ENCODE measurements around the gene ZNF417. TPM values are rescaled to one million over a fixed set of nuclear protein-coding genes. Genes with fewer than 3 reads are reported as not detected.
A peak's percentile ranks its signal among the peaks of the same experiment; 100 is the strongest.

The ZNF417 gene
- total and polyA plus RNA-seq, 9 of the 15 experiments (the other 6 are each of a cell fraction or from before 2014, with no cell fraction given), result 0.35 to 7.2 (median 3.2) TPM

- no peak overlapping the region for H3K9ac ChIP-seq (ENCODE audit: insufficient read depth in 1 of 2, low read depth in 2 of 2, low read length in 2 of 2)
- TF ChIP-seq MAX (CRISPR knock-in tag; IDR thresholded peaks at IDR 0.05), result no peak
- TF ChIP-seq ZNF780A (CRISPR knock-in tag; IDR thresholded peaks at IDR 0.05), result no peak
- no peak for TF ChIP-seq HMGXB4 (CRISPR knock-in tag; IDR thresholded peaks at IDR 0.05)
- TF ChIP-seq MEF2A (IDR thresholded peaks at IDR 0.05; ENCODE audit: control insufficient read depth, low read depth, low read length), result no peak
- no peak for TF ChIP-seq ETV1 (tag; conservative IDR thresholded peaks at IDR 0.05; ENCODE audit: low read depth)
- TF ChIP-seq, protein P1, sequence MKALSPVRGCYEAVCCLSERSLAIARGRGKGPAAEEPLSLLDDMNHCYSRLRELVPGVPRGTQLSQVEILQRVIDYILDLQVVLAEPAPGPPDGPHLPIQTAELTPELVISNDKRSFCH (CRISPR knock-in tag; IDR thresholded peaks at IDR 0.05), result no peak
- TF ChIP-seq, protein P1 (tag; IDR thresholded peaks at IDR 0.05), result no peak
- TF ChIP-seq ZNF75A (CRISPR knock-in tag; IDR thresholded peaks at IDR 0.05), result peak; percentile 87
- peak; percentile 40; the same call in 1 of the 2 replicates for TF ChIP-seq SOX6 (IDR thresholded peaks at IDR 0.05)
- TF ChIP-seq SREBF1 (IDR thresholded peaks at IDR 0.05; ENCODE audit: borderline replicate concordance, low read depth, low read length), result no peak
- intact Hi-C loops (cut with micrococcal nuclease) (no loop called here), in situ Hi-C loops (cut with MboI) (no loop called here)
- CTCF ChIA-PET (ENCODE audit: low intra/inter-chr PET ratio), result no interaction called here
- no peak overlapping the region for H3K4me3 ChIP-seq
- ATAC-seq (no peak), DNase-seq (ENCODE audit: extremely low read depth in 1 of 4, low spot score in 3 of 4) (no peak), FAIRE-seq (no peak)
- no peak overlapping the region for H3K4me2 ChIP-seq (ENCODE audit: insufficient read depth, low read length)
- H3K4me1 ChIP-seq (replicated peaks in 1 of 2; ENCODE audit: control insufficient read depth in 2 of 2, insufficient read depth in 2 of 2, low read length in 2 of 2), result no peaks in the 10 kb centered on the region
- BruUV-seq (replicated peaks), result no TSS peak
- H3K27ac ChIP-seq (ENCODE audit: extremely low read depth, low read depth, low read length), result no peak overlapping the region
- H4K20me1 ChIP-seq (replicated peaks; ENCODE audit: control insufficient read depth, insufficient read depth, low read length), result no peaks in the 10 kb centered on the region
- peaks cover 23% of the 10 kb centered on the region for H3K36me3 ChIP-seq (ENCODE audit: control insufficient read depth, insufficient read depth, low read length)
- no peaks in the 10 kb centered on the region for H3K9me1 ChIP-seq (ENCODE audit: control insufficient read depth, insufficient read depth, low read length)
- POLR2A ChIA-PET, result no interaction called here
- 96% methylated on average over 2 of the region's 2 CpGs for WGBS (ENCODE audit: insufficient coverage, low coverage, missing lambda C conversion rate)
- H3K9me3 ChIP-seq (replicated peaks; ENCODE audit: control insufficient read depth, insufficient read depth, low read depth, low read length), result peaks cover 21% of the 10 kb centered on the region
- H3K79me2 ChIP-seq (ENCODE audit: control insufficient read depth, insufficient read depth, low read length), result no peaks in the 10 kb centered on the region
- H2AFZ ChIP-seq (ENCODE audit: low read depth, low read length), result no peak overlapping the region
- H3K27me3 ChIP-seq (ENCODE audit: control insufficient read depth in 2 of 2, insufficient read depth in 2 of 2, low read length in 2 of 2), result no peaks in the 10 kb centered on the region
Observed at GRCh38 chr19:57870225-57870624, 46.2 kb downstream of the ZNF417 start.

Measured in K562 (cell line).